Posterior vena cava (tissue), 2 donors: ENCODE measurements around the gene RIMKLB. TPM values are rescaled to one million over a fixed set of nuclear protein-coding genes. Genes with fewer than 3 reads are reported as not detected.
"Not testable (repeated sequence)": the region's sequence is repeated elsewhere in the genome, so short reads cannot be mapped to it uniquely, and the experiment has no call there.

Experiments used
- DNase-seq: peaks from one replicate; pipeline ENCODE4 v3.0.0-alpha.2; 2020; ENCODE audit warnings: low spot score
- intact Hi-C, 2 donors: fragments of 100-400 bp; cut with DNase I; formaldehyde crosslinking; loops; one replicate each; pipeline versions ENCODE4 v1.14.1 to v1.14.2; 2022 to 2023
- total RNA-seq, 2 donors: library from RNA; stranded (reverse); fragmentation: NEBNext Ultra II Directional; extraction: Animal tissue kit (Norgen Biotek cat#: 25700); gene quantifications; one replicate each; pipeline ENCODE4 v1.2.1, GENCODE V29; 2021
- donor health status: DM: yes; HTN: yes; CAD: no.
- donor health status: DM: yes; HTN: yes; CAD: no.

RIMKLB gene
- total RNA-seq, 2 donors from 2014 or later, result 51.1 to 56.3 TPM

GRCh38 chr12:8760076-8760475 is 62.3 kb downstream of the RIMKLB start:
- DNase-seq, intact Hi-C loops: not testable (repeated sequence)

- intact Hi-C loops, DNase-seq: not testable (repeated sequence)
Observed at GRCh38 chr12:8762701-8763100, 64.9 kb downstream of the RIMKLB start.

GRCh38 chr12:8766121-8766520 is 68.3 kb downstream of the RIMKLB start:
- intact Hi-C loops, DNase-seq: not testable (repeated sequence)

DNA sequence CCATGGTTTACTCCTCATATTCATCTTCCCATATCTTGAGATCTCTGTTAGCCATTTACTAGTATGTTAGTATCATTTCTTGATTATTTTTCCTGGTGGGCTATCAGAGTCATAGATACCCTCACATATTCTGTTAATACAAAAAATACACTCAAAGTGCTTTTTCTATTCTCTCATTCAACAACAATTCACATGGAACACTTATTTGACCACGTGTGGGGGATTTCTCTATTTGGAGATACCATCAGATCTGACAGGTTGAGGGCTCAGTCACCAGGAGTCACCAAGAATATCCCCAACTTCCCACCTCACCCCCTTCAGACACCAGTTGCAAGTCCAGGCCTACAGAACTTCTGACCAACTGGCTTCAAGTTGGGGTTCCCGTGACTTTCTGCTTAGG is 72.7 kb downstream of the RIMKLB start:
- intact Hi-C loops, result no loop called here
- no peak for DNase-seq

DNA sequence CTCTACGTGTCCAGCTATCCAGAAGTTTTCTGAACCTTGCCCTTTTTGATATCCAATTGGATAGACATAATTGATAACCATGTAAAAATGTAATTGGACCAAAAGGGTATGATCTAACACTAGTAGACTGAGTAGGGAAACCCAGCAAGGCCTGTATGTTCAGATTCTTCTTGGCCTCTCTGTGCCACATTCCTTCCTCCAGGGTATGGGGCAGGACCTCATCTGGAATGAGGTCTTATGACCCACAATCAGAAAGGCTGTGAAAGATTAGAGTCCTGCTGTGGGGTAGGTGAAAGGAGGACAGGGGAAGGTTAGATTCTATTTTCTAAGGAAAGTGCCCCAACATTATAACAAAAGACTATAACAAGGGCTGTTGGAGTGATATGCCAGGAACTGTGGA is 73.3 kb downstream of the RIMKLB start:
- intact Hi-C loops, result no loop called here
- no peak for DNase-seq

DNA sequence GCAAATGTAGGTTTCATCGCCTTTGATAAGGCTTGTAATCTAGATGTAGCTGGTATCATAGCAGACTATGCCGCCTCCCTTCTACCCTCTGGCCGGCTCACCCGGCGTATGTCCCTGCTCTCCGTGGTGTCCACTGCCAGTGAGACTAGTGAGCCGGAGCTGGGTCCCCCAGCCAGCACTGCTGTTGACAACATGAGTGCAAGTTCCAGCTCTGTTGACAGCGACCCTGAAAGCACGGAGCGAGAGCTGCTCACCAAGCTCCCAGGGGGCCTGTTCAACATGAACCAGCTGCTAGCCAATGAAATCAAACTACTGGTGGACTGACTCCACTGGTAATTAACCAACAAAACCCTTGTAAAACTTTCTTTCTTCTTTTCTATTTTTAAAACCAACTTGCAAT is 75.7 kb downstream of the RIMKLB start:
- intact Hi-C loops, result no loop called here
- DNase-seq, result no peak

GRCh38 chr12:8779281-8779680 is 81.5 kb downstream of the RIMKLB start:
- intact Hi-C loops, result no loop called here

DNA sequence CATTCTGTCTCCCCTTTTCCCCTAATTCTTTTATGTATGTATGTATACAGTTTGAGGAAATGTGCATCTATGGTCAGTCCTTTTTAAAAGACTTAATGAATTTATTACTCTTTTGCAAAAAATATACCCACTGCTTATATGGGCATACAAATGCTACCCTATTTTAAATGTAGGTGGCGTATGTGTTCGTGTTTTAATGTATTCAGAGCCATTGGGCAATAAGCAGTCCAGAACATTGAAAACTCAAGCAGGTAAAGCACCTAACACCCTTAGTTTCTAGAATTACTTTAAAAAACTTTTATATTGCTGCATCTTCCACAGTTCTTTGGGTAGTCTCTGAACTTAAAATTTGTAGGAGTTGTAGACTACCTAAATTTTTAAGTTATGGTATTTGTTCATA is 82.1 kb downstream of the RIMKLB start:
- DNase-seq, result no peak
- intact Hi-C loops, result loop anchor here in 1 of 2 donors (5.0 kb wide), 1 partner anchor 1822 kb away; no protein-coding TSS in a partner anchor

More at GRCh38 chr12:8779281-8779680, 81.5 kb downstream of the RIMKLB start:
- DNase-seq, result no peak

DNA sequence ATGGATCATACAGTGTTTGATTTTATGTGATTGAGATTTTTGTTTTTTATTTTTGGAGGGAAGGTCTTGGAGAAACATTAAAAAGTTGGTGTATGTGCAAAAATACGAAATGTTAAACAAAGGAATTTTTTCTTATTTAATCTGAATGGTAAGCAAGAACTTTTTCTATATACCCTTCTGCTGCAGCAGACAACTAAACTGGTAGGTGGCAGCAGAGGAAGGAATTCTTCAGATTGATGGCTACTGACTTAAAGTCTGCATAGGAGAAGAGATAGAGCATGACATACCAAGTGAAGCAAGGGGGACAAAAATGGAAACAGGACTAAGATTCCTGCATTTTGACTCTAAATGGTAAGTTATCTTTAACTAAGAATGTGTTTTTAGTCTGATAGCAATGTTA is 82.6 kb downstream of the RIMKLB start:
- DNase-seq, result no peak
- intact Hi-C loops, result loop anchor here in 1 of 2 donors (5.0 kb wide), 1 partner anchor 1822 kb away; no protein-coding TSS in a partner anchor

DNA sequence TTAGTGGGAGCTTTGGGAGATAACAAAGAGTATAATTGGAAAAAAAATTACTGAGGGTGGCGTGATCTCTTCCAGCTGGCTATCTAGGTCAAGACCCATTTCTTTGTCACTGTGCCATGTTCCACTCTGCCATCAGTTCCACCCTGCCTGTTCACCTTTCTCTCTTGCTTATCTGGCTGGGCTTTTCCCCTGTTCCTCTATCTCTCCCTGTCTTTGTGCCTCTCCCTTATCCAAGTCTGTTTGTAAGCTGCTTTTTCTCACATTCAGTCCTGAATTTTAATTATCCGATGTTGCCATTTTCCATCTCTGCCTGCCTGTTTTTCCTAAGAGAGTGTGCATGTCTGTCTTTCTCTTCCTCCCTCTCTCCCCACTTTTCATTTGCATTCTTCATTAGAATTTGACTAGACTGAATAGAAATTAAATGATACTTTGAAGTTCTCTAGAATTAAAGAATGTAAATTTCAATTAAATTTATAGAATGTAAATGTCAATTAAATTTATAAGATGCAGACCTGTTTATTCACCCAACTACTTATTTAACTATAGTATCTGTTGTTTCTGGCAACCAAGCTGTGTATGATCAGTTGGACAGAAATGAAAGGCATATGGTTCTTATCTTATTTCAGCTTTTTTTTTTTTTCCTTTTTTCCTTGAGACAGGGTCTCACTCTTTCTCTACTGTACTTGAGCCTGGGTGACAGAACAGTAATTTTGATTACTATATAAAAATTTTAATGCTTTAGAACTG is 83.8 kb downstream of the RIMKLB start:
- intact Hi-C loops, result loop anchor here in 1 of 2 donors (5.0 kb wide), 1 partner anchor 1821 kb away; no protein-coding TSS in a partner anchor
- no peak for DNase-seq

GRCh38 chr12:8784290-8784888 is 86.6 kb downstream of the RIMKLB start:
- DNase-seq, result no peak
- intact Hi-C loops, result loop anchor here in 1 of 2 donors (5.0 kb wide), 1 partner anchor 1818 kb away; no protein-coding TSS in a partner anchor

DNA sequence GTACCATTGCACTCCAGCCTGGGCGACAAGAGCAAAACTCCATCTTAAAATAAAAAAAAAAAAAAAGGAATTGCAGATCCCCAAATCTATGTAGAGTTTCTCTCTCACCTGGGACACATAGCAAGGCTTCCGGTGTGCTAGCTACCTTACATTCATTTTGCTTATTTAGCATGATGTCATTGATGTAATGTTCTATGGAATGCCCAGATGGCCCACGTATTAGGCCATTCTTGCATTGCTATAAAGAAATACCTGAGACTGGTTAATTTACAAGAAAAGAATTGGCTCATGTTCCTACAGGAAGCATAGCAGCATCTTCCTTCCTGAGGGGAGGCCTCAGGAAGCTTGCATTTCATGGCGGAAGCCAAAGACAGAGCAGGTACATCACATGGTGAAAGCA is 87.7 kb downstream of the RIMKLB start:
- intact Hi-C loops, result no loop called here

GRCh38 chr12:8787206-8787605 is 89.4 kb downstream of the RIMKLB start:
- DNase-seq, intact Hi-C loops: not testable (repeated sequence)

More for the DNA sequence above, 87.7 kb downstream of the RIMKLB start:
- no peak for DNase-seq

DNA sequence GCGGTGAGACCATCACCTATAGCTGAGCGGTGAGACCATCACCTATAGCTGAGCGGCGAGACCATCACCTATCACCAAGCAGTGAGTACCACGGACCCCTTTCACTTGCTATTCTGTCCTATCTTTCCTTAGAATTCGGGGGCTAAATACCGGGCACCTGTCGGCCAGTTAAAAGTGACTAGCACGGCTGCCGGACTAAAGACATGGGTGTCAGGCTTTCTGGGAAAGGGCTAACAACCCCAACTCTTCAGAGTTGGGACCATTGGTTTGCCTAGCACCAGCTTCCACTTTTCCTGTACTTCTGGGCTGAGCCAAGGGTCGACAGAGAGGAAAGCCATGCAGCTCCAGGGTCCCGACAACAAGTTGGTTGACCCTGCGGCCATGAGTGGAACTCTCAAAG is 90.9 kb downstream of the RIMKLB start:
- DNase-seq, intact Hi-C loops: not testable (repeated sequence)

- DNase-seq, intact Hi-C loops: not testable (repeated sequence)
Observed at GRCh38 chr12:8789341-8790013, 91.7 kb downstream of the RIMKLB start.

DNA sequence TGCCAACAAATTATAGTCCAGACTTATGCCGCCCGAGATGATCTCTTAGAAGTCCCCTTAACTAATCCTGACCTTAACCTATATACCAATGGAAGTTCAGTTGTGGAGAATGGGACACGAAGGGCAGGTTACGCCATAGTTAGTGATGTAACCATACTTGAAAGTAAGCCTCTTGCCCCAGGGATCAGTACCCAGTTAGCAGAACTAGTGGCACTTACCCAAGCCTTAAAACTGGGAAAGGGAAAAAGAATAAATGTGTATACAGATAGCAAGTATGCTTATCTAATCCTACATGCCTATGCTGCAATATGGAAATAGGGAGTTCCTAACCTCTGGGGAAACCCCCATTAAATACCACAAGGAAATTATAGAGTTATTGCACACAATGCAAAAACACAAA is 95.4 kb downstream of the RIMKLB start:
- DNase-seq, intact Hi-C loops: not testable (repeated sequence)

GRCh38 chr12:8794611-8795010 is 96.8 kb downstream of the RIMKLB start:
- intact Hi-C loops, DNase-seq: not testable (repeated sequence)

GRCh38 chr12:8796831-8797626 is 99.2 kb downstream of the RIMKLB start:
- intact Hi-C loops, result no loop called here
- DNase-seq, result no peak

GRCh38 chr12:8801213-8801612 is 103.4 kb downstream of the RIMKLB start:
- DNase-seq, intact Hi-C loops: not testable (repeated sequence)
